K562 (cell line): ENCODE results near the gene FMO1. TPM values are rescaled to one million over a fixed set of nuclear protein-coding genes. Genes with fewer than 3 reads are reported as not detected.

ENCODE experiments used
- ATAC-seq: fragments of 200-7000 bp; cut with Tn5 transposase; 3 replicates; pipeline ENCODE4 v1.9.1; 2020; ENCODE audit warnings: moderate library complexity
- BruUV-seq: library from RNA; stranded (reverse); fragments of 400-500 nt; replicated peaks from 2 replicates; lab custom pipeline; 2021; lab: Mats Ljungman, UMichigan
- CTCF ChIA-PET: fragments of 300-600 bp; formaldehyde crosslinking; extraction: SDS; loops from one replicate; lab custom pipeline; 2021; ENCODE audit warnings: low intra/inter-chr PET ratio; lab: Yijun Ruan, JAX
- POLR2A ChIA-PET: fragments of 300-600, 350-650 bp; sonication (Branson Sonifier 250); formaldehyde crosslinking; extraction: SDS; loops from one replicate; lab custom pipeline; 2021; ENCODE audit warnings: antibody characterized with exemption, inconsistent platforms; lab: Yijun Ruan, JAX
- DNase-seq, 4 experiments: peaks; one replicate each; pipeline versions ENCODE4 v3.0.0 to v3.0.0-alpha.2; 2011 to 2018; ENCODE audit warnings: low spot score in 3 of 4, mixed read lengths in 3 of 4; ENCODE audit errors: extremely low read depth in 1 of 4
- FAIRE-seq: peaks from 2 replicates; lab custom pipeline; 2011; peaks lifted over from hg19 to GRCh38; lab: Jason Lieb, UNC
- H2AFZ ChIP-seq: 2 replicates; pipeline ENCODE4 v1.6.0; 2011; ENCODE audit warnings: low read depth, low read length, control low read depth, inconsistent platforms
- H3K27ac ChIP-seq: fragments of 200-600 bp; 3 replicates; pipeline ENCODE4 v1.8.0; 2011; ENCODE audit warnings: low read depth, mild to moderate bottlenecking, control low read depth, inconsistent platforms, low read length, moderate library complexity, mixed read lengths; ENCODE audit errors: extremely low read depth
- H3K27me3 ChIP-seq, 2 experiments: fragments of 300-600 bp in 1 of 2; 2 replicates in 1 of 2; 3 replicates in 1 of 2; pipeline versions ENCODE4 v1.6.0 to v1.8.0; 2011; ENCODE audit warnings: inconsistent platforms in 2 of 2, low read length in 2 of 2, mild to moderate bottlenecking in 1 of 2, mixed read lengths in 1 of 2, moderate library complexity in 1 of 2; ENCODE audit not compliant: control insufficient read depth in 2 of 2, insufficient read depth in 2 of 2
- H3K36me3 ChIP-seq: fragments of 300-600 bp; 3 replicates; pipeline ENCODE4 v1.8.0; 2011; ENCODE audit warnings: mild to moderate bottlenecking, low read length, inconsistent platforms; ENCODE audit not compliant: control insufficient read depth, insufficient read depth
- H3K4me1 ChIP-seq, 2 experiments: fragments of 200-600 bp in 1 of 2; replicated peaks in 1 of 2; 2 replicates in 1 of 2; 3 replicates in 1 of 2; pipeline versions ENCODE4 v1.5.1 to v1.8.0; 2011; ENCODE audit warnings: inconsistent platforms in 2 of 2, low read length in 2 of 2, mild to moderate bottlenecking in 1 of 2, mixed read lengths in 1 of 2, moderate library complexity in 1 of 2; ENCODE audit not compliant: control insufficient read depth in 2 of 2, insufficient read depth in 2 of 2
- H3K4me2 ChIP-seq: 2 replicates; pipeline ENCODE4 v1.6.1; 2011; ENCODE audit warnings: low read length, control low read depth, inconsistent platforms, mixed read lengths; ENCODE audit not compliant: insufficient read depth
- H3K4me3 ChIP-seq: fragments of 200-600 bp; sonication (generic), shearing (Covaris generic); 2 replicates; pipeline ENCODE4 v1.5.1; 2016; ENCODE audit warnings: control low read depth, inconsistent platforms
- H3K79me2 ChIP-seq: fragments of 200-600 bp; 3 replicates; pipeline ENCODE4 v1.8.0; 2011; ENCODE audit warnings: low read length, inconsistent platforms; ENCODE audit not compliant: control insufficient read depth, insufficient read depth
- H3K9ac ChIP-seq, 2 experiments: 2 replicates each; pipeline versions ENCODE4 v1.6.0 to v1.6.1; 2011; ENCODE audit warnings: low read depth in 2 of 2, low read length in 2 of 2, control low read depth in 1 of 2, inconsistent platforms in 1 of 2, mild to moderate bottlenecking in 1 of 2, mixed read lengths in 1 of 2; ENCODE audit not compliant: insufficient read depth in 1 of 2
- H3K9me1 ChIP-seq: one replicate; pipeline ENCODE4 v1.6.0; 2011; ENCODE audit warnings: inconsistent platforms, mild to moderate bottlenecking, low read length, moderate library complexity; ENCODE audit not compliant: control insufficient read depth, insufficient read depth
- H3K9me3 ChIP-seq: replicated peaks from 2 replicates; pipeline ENCODE4 v1.5.1; 2011; ENCODE audit warnings: low read depth, low read length, inconsistent platforms; ENCODE audit not compliant: control insufficient read depth, insufficient read depth
- H4K20me1 ChIP-seq: replicated peaks from 2 replicates; pipeline ENCODE4 v1.6.1; 2011; ENCODE audit warnings: low read length, inconsistent platforms, mixed read lengths; ENCODE audit not compliant: control insufficient read depth, insufficient read depth
- BRF1 ChIP-seq: IDR thresholded peaks from 3 replicates; pipeline ENCODE4 v1.6.1; 2011; ENCODE audit warnings: borderline replicate concordance, mild to moderate bottlenecking; ENCODE audit not compliant: insufficient read length; ENCODE audit errors: extremely low read depth
- CREM ChIP-seq: IDR thresholded peaks from 2 replicates; pipeline ENCODE4 v1.6.1; 2014; ENCODE audit warnings: antibody characterized with exemption, low read depth
- ELF4 ChIP-seq: fragments of 450-650 bp; formaldehyde crosslinking; IDR thresholded peaks from 2 replicates; pipeline ENCODE4 v1.4.0; 2022; ENCODE audit warnings: missing genetic modification characterization
- EP300 ChIP-seq: IDR thresholded peaks from 2 replicates; pipeline ENCODE4 v1.6.1; 2012; ENCODE audit warnings: low read length, improper control_type of control experiment
- ESRRA ChIP-seq: fragments of 450-650 bp; IDR thresholded peaks from 2 replicates; pipeline ENCODE4 v1.6.1; 2014; ENCODE audit warnings: low read depth, mild to moderate bottlenecking, moderate library complexity, borderline replicate concordance
- FUS ChIP-seq: fragments of 200-400 bp; formaldehyde crosslinking; optimal IDR thresholded peaks from 2 replicates; pipeline ENCODE3; 2017; ENCODE audit warnings: low read depth, low read length
- HIVEP1 ChIP-seq: fragments of 250-450 bp; sonication (Bioruptor Pico); IDR thresholded peaks from 2 replicates; pipeline ENCODE4 v1.4.0; 2020; ENCODE audit warnings: mild to moderate bottlenecking
- L3MBTL2 ChIP-seq: fragments of 450-650 bp; IDR thresholded peaks from 2 replicates; pipeline ENCODE4 v1.6.1; 2016; ENCODE audit warnings: mild to moderate bottlenecking, moderate library complexity
- NFIX ChIP-seq: fragments of 250-450 bp; sonication (Bioruptor Pico); IDR thresholded peaks from 2 replicates; pipeline ENCODE4 v1.4.0; 2020; ENCODE audit warnings: low read depth, mild to moderate bottlenecking, moderate library complexity
- TCF7 ChIP-seq: sonication (generic); IDR thresholded peaks from 2 replicates; pipeline ENCODE4 v1.6.1; 2016; ENCODE audit warnings: antibody characterized with exemption, borderline replicate concordance
- U2AF1 ChIP-seq: fragments of 200-400 bp; formaldehyde crosslinking; optimal IDR thresholded peaks from 2 replicates; pipeline ENCODE3; 2017; ENCODE audit warnings: mild to moderate bottlenecking, low read depth, low read length, moderate library complexity
- ZKSCAN8 ChIP-seq: fragments of 200-800 bp; sonication (Bioruptor generic); IDR thresholded peaks from 2 replicates; pipeline ENCODE4 v1.6.1; 2016; ENCODE audit warnings: missing genetic modification characterization, missing compliant biosample characterization
- ZNF785 ChIP-seq: fragments of 250-450 bp; sonication (Bioruptor Pico); IDR thresholded peaks from 2 replicates; pipeline ENCODE4 v1.4.0; 2020; ENCODE audit warnings: mild to moderate bottlenecking
- WGBS: fragments of 100-300 bp; shearing (Covaris generic); methylation state at CpG from one replicate; pipeline ENCODE4 v1.1.6; 2016; ENCODE audit warnings: low coverage, mixed read lengths; ENCODE audit not compliant: insufficient coverage; ENCODE audit errors: missing lambda C conversion rate; 5-methylcytosine and 5-hydroxymethylcytosine counted together
- in situ Hi-C: fragments of 300-500 bp; cut with MboI; formaldehyde crosslinking; loops from 4 replicates; pipeline ENCODE4 v1.15.0; 2018; ENCODE audit warnings: inconsistent platforms, mixed read lengths
- intact Hi-C: fragments of 100-400 bp; cut with micrococcal nuclease; formaldehyde crosslinking; loops from 2 replicates; pipeline ENCODE4 v1.14.2; 2022
- polyA plus RNA-seq, 8 experiments: library from polyadenylated mRNA; depleted of rRNA in 4 of 8; stranded (reverse) in 5 of 8; unstranded in 3 of 8; fragments of >200 nt; fragmentation: Nextera tagmentation in 2 of 8; fragmentation: Illumina TruSeq in 1 of 8; extraction: Ambion mirVana in 2 of 8; extraction: Trizol in 1 of 8; gene quantifications; 2 replicates each; pipeline versions ENCODE4 v1.2.1 to v1.2.3, GENCODE V29; 2011 to 2014; ENCODE audit warnings: inconsistent platforms in 1 of 8, missing spikeins in 1 of 8
- total RNA-seq, 7 experiments: library from RNA; depleted of rRNA in 6 of 7; stranded (reverse); fragments of >200 nt in 6 of 7; fragmentation: Illumina TruSeq in 2 of 7; extraction: Trizol in 2 of 7; gene quantifications; 2 replicates each; pipeline versions ENCODE4 v1.2.1 to v1.2.3, GENCODE V29; 2011 to 2021; ENCODE audit warnings: low replicate concordance in 1 of 7
- TF ChIP-seq, protein P1 (sequence below): sonication (generic); formaldehyde crosslinking; IDR thresholded peaks from 2 replicates; pipeline ENCODE4 v1.5.0; 2020; ENCODE audit warnings: missing genetic modification reagents
- TF ChIP-seq, protein P2 (sequence below): fragments of 450-650 bp; formaldehyde crosslinking; IDR thresholded peaks from 2 replicates; pipeline ENCODE4 v1.4.0; 2022; ENCODE audit warnings: missing genetic modification characterization
- TF ChIP-seq, protein P3 (sequence below): IDR thresholded peaks from 2 replicates; pipeline ENCODE4 v1.6.1; 2014; ENCODE audit warnings: antibody characterized with exemption
- TF ChIP-seq, protein P4 (sequence below): fragments of 450-650 bp; IDR thresholded peaks from 2 replicates; pipeline ENCODE4 v1.6.1; 2014; ENCODE audit warnings: low read depth, mild to moderate bottlenecking, moderate library complexity, borderline replicate concordance

Gene FMO1
- total and polyA plus RNA-seq, 9 of the 15 experiments (the other 6 are each of a cell fraction or from before 2014, with no cell fraction given): not detected

DNA sequence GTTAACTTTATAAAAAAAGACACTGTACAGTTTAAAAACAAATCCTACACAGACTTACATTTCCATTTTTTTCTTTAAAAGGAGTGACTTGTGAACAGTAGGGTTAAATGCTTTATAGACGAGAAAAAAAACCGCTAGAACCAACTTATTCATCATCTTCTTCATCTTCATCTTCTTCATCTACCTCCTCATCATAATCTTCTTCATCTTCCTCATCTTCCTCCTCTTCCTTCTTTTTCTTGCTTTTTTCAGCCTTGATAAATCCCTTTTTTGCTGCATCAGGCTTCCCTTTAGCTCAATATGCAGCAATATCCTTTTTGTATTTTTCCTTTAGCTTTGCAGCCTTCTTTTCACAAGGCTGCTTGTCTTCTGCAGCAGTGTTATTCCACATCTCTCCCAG lies 22.5 kb downstream of the FMO1 start (continued):
- TF ChIP-seq TCF7: no peak
- TF ChIP-seq L3MBTL2: no peak
- no peak for TF ChIP-seq BRF1
- TF ChIP-seq, protein P1, sequence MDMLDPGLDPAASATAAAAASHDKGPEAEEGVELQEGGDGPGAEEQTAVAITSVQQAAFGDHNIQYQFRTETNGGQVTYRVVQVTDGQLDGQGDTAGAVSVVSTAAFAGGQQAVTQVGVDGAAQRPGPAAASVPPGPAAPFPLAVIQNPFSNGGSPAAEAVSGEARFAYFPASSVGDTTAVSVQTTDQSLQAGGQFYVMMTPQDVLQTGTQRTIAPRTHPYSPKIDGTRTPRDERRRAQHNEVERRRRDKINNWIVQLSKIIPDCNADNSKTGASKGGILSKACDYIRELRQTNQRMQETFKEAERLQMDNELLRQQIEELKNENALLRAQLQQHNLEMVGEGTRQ (CRISPR knock-in tag): no peak
- TF ChIP-seq, protein P2, sequence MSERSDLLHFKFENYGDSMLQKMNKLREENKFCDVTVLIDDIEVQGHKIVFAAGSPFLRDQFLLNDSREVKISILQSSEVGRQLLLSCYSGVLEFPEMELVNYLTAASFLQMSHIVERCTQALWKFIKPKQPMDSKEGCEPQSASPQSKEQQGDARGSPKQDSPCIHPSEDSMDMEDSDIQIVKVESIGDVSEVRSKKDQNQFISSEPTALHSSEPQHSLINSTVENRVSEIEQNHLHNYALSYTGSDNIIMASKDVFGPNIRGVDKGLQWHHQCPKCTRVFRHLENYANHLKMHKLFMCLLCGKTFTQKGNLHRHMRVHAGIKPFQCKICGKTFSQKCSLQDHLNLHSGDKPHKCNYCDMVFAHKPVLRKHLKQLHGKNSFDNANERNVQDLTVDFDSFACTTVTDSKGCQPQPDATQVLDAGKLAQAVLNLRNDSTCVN (CRISPR knock-in tag): no peak

DNA sequence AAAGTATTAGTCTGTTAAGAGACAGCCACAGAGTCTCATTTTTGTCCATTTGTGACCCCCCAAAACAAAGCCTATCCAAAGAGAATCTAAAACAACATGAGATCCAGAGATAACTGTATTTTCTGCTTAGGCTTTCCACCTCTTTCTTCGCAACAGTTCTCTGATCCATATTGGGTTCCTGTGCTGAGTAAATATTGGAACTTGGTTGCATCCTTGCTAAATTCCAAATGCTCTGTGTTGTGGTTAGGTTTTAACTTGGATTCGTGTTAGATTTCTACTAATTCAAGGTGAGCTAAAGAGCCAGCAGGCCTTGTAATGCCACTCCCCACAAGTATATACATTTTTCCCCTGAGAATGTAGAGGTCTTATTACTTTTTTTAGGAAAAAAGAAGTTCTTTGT lies 29.2 kb downstream of the FMO1 start:
- ChIA-PET POLR2A (interaction anchor here (1.2 kb wide), 1 partner anchor 16 kb away, joined by 3 read pairs; no protein-coding TSS in a partner anchor), CTCF (no interaction called here)
- Histone ChIP-seq H3K27ac (no peak overlapping the region), H3K4me3 (no peak overlapping the region), H3K9me3 (no peaks in the 10 kb centered on the region), H3K4me2 (no peak overlapping the region), H3K4me1 (no peaks in the 10 kb centered on the region), H3K9me1 (no peaks in the 10 kb centered on the region), H3K36me3 (no peaks in the 10 kb centered on the region), H2AFZ (no peak overlapping the region), H3K27me3 (no peaks in the 10 kb centered on the region), H4K20me1 (no peaks in the 10 kb centered on the region)
- no peak for FAIRE-seq
- no TSS peak for BruUV-seq
- no peak for DNase-seq
- in situ Hi-C loops (no loop called here), intact Hi-C loops (no loop called here)
- no peak for ATAC-seq
- WGBS: 0% methylated on average over 2 of the region's 2 CpGs
- TF ChIP-seq CREM (no peak), ELF4 (no peak), EP300 (no peak), HIVEP1 (CRISPR knock-in tag) (no peak), U2AF1 (no peak), ESRRA (no peak), ZNF785 (no peak), NFIX (CRISPR knock-in tag) (no peak), ZKSCAN8 (CRISPR knock-in tag) (no peak), FUS (no peak)
- TF ChIP-seq, protein P3, sequence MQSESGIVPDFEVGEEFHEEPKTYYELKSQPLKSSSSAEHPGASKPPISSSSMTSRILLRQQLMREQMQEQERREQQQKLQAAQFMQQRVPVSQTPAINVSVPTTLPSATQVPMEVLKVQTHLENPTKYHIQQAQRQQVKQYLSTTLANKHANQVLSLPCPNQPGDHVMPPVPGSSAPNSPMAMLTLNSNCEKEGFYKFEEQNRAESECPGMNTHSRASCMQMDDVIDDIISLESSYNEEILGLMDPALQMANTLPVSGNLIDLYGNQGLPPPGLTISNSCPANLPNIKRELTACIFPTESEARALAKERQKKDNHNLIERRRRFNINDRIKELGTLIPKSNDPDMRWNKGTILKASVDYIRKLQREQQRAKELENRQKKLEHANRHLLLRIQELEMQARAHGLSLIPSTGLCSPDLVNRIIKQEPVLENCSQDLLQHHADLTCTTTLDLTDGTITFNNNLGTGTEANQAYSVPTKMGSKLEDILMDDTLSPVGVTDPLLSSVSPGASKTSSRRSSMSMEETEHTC: no peak
- TF ChIP-seq, protein P4, sequence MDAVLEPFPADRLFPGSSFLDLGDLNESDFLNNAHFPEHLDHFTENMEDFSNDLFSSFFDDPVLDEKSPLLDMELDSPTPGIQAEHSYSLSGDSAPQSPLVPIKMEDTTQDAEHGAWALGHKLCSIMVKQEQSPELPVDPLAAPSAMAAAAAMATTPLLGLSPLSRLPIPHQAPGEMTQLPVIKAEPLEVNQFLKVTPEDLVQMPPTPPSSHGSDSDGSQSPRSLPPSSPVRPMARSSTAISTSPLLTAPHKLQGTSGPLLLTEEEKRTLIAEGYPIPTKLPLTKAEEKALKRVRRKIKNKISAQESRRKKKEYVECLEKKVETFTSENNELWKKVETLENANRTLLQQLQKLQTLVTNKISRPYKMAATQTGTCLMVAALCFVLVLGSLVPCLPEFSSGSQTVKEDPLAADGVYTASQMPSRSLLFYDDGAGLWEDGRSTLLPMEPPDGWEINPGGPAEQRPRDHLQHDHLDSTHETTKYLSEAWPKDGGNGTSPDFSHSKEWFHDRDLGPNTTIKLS: no peak
- TF ChIP-seq, all 486 proteins: peak for 0
- Histone ChIP-seq H3K79me2 (no peaks in the 10 kb centered on the region), H3K9ac (no peak overlapping the region)
